Activated CD4-positive, alpha-beta T cell treated with anti-CD3 and anti-CD28 coated beads, Interleukin-2, amount 50 U/mL, for 48 hours (primary cell): ENCODE measurements around the gene PSMD14.
A peak's percentile ranks its signal among the peaks of the same experiment; 100 is the strongest.

Source experiments
- DNase-seq, 2 experiments: peaks; one replicate each; pipeline ENCODE4 v3.0.0-alpha.2; 2020

Gene PSMD14

DNA sequence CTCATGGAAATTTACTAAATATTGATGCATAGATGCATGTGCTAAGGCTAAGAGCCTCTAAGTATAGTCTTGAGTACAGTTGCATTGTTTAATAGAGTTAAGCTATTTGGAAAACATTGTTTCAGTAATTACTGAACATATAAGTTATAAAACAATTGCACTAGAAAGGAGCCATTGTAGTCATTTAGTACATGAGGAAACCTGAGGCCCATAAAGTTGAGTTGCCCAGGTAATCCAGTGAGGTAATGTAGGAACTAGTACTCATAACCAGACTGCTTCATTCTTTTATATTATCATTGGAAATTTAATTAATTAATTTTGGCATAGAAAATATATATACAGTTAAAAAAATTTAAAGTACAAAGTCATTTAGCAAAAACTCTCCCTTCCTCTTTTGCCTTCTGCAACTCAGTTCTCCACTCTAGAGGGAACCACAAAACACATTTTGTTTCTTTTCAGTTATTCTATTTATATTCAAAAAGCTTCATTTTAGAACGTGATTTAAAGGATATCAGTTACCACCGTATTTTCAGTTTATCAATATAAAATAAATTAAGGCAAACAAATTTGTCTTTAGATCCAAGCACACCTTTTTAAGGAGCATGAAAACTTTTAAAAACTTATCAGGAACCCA, 80.0 kb downstream of the PSMD14 start:
- no peak for DNase-seq

DNA sequence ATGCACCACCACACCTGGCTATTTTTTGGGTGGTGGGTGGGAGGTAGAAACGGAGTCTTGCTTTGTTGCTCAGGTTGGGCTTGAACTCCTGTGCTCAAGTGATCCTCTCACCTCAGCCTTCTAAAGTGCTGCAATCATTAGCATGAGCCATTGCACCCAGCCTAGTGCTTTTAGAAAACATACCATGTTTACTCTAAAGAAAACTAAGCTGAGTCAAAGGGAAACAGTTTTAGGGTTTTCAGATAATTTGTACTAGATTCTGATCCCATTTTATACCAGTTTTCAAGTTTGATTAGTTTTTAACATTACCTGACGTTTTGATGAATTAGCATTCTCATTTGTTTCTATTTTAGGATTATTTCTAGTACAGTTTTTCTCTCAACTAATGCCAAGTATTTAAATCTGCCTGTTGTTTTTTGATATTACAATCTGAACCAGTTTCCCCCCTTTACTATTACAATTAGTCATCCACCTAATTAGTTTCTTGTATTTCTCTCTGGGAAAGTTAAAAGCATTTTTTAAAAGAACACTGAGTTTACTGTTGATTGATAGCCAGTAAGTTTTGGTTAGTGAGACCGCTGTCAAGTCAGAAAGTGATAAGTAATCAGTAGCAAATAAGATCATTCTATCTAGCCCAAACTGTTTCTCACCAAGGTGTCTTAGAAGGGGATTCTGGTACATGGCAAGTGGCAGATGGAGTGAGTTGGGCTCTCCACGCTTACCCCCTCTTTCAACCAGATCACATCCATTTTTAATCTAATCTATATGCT, 83.7 kb downstream of the PSMD14 start:
- no peak for DNase-seq

DNA sequence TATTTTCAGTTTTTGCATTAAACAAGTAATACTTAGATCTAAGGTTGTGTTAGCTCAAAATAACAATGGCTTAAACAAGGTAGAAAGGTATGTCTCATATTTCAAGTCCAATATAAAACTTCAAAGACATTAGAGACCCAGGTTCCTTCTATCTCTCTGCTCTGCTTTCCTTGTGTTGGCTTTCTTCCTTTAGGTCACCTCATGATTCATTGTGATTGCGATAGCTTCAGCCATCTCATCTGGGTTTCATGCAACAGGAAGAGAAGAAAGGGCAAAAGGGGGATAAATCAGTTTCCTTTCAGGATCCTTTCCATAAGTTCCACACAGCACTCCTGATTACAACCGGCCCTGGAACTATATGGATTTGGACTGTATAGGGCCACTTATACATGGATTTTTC, 91.9 kb downstream of the PSMD14 start:
- no peak for DNase-seq

DNA sequence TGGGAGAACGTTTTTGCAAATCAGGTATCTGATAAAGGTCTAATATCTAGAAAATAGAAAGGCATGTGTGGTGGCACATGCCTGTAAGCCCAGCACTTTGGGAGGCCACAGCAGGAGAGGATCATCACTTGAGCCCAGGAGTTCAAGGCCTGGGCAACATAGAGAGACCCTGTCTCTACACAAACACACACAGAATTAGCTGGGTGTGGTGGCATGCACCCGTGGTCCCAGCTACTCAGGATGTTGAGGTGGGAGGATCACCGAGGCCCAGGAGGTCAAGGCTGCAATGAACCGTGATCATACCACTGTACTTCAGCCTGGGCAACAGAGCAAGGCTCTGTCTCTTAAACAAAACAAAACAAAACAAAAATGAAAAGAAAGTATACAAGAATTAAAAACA, 94.1 kb downstream of the PSMD14 start:
- no peak for DNase-seq

DNA sequence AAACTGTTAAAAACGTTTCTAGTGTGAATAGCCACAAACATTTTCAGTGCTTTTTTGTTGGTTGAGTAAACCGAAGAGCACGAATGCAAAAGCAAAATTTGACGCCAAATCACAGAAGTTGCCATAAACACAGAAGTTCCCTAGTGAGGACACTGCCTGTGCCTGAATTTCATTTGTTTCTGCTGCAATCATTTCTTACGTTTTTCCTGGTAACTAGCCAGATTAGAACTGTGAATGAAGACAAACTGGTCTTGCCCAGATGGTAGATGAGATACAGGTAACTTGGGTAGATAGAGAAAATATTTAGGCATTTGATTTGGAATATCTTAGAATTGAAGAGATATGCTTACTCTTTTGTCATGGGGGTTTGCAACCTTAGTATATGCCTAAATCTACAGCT, 98.1 kb downstream of the PSMD14 start:
- DNase-seq, result no peak

DNA sequence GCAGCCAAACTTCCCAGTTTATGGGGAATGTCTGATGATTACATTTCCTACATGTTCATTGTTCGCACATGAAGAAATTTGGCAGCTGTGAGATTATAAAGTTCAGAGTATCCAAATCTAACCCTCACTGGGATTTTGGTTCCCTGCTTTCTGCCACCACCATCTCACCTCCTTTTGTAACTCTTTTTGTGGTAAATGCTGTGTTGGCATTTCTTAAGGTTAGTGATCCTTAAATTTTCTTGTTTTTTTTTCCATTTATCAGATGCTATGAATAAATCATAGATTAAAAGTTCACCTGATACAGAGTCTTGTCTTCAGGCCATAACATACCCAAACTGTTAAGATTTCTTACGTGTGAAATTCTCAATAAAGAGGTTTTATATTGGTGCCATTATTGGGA, 99.4 kb downstream of the PSMD14 start:
- DNase-seq, result no peak

DNA sequence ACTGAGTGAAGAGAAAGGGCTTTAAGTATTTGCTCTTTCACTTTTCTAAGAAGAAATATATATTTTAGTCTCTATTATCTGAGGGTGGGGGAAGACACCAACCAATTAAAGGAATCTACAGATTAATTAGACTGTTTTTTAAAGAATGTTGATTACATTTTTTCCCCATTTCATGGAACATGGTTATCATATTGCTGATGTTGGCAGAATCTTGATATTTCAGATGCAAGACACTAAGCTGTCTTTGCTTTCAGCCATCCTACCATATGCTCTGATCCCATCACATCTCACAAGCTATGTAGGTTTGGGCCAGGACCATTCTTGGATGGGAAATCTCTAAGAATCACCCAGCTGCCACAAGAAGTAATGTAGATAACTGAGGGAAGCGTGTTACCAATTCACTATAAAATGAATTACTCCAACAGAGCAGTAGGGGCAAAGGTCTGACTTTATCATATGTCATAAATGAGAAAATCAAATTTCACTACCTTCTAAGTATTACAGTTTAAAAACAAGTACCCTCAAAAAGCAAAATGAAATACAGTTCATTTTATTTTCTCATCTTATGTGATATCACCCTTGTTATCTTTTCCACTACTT, 101.2 kb downstream of the PSMD14 start:
- no peak for DNase-seq

DNA sequence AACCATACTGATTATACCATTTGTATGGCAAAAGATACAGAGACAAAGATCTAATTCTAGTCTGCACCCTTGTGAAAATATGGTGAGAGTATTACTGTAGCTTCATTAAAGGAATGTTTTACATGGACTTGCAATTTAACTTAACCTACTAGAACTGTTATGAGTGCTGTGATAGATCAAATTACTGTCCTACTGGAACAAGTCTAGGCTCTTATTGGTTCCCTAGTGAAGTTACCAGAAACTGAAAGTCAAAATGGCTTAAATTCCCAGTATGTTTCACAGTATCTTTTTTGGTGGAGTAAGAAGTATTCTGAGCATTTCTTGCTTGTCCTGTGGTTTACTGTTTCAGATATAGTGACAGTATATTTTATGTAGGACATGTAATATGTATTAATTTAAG, 104.1 kb downstream of the PSMD14 start:
- no peak for DNase-seq

DNA sequence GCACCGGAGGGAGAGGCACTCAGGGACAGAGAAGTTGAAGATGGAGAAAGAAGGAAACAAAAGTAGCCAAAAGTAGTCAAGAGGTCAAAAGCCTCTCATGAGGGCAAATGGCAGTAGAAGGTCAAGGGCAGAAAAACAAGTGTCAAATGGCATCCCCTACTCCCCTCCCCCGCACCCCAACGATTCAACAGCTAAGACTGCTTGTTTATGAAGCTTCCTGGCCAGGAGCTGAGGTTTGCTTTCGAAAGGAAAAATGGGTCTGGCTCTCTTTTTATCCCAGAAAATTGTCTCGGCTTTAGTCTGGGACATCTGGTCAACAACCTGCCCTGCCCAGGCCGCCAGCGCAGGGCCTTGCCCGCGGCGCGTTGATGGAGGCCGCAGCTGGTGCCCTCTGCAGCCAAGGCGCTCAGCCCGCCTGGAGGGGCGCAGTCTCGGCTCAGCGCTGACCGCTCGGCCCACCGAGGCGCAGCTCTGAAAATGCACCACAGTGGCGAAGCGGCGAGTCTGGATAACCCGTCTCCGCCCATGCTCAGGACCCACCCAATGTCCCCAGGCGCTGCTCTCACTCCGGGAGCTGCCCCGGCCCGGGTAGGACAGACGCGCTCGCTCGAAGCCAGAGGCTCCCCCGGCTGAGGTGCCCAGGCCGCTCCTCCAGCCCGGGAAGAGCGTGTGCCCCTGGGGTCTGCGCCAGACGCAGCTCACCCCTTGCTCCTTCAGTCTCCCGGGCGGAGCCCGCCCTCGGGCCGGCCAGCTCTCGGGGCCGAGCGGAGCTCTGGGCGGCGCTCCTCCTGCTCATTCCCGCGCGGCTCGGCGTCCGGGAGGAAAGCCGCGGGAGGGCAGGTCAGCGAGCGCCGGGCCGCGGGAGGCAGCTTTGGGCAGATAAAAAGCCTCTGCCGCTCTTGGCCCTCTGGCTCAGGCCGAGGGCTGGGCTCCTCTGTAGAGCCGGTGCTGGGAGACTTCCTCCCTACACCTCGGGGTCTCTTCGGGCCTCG, 106.1 kb downstream of the PSMD14 start:
- peak in 1 of 2 experiments; percentile 21 for DNase-seq

DNA sequence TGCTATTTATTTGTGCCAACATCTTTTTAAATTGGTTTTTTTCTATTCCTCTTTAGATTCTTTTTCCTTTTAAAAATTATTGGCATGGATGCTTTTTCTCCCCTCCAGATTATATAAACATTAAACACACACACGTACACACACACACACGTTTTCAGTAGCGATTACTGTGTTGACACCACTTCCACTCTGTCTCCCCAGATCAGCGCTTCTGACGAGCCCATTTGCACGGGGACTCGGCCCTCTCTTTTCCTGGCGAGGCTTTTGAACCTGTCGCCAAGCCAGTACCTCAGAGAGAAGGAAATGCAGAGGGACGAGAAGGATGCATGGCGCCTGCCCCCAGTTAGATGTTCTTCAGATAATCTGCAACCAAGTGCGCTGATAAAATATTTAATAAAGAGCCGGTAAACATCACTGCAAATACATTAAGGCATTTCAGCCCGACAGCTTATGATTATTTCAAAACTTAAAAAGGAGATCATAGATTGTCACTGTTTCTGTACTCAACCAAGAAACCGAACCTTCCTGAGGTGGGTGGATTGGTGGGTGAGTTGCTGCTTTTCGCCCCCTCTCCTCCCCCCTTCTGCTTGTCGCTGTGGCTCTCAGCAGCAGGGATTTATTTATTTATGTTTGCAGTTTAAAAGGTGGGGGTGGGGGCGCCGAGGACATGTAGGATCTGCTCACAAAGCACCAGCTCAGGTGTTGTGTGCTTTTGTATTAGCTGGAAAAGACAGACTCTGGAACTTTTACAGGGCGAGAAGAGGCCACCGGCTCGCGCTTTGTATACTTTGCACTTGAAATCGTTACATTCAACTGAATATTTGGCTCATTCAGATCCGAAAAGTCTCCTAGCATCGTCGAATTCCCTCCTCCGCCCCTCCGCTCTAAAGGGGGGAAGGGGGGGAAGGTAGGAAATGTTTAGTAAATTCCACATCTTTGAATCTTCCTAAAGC, 107.1 kb downstream of the PSMD14 start:
- peak in 1 of 2 experiments; percentile 25 for DNase-seq

DNA sequence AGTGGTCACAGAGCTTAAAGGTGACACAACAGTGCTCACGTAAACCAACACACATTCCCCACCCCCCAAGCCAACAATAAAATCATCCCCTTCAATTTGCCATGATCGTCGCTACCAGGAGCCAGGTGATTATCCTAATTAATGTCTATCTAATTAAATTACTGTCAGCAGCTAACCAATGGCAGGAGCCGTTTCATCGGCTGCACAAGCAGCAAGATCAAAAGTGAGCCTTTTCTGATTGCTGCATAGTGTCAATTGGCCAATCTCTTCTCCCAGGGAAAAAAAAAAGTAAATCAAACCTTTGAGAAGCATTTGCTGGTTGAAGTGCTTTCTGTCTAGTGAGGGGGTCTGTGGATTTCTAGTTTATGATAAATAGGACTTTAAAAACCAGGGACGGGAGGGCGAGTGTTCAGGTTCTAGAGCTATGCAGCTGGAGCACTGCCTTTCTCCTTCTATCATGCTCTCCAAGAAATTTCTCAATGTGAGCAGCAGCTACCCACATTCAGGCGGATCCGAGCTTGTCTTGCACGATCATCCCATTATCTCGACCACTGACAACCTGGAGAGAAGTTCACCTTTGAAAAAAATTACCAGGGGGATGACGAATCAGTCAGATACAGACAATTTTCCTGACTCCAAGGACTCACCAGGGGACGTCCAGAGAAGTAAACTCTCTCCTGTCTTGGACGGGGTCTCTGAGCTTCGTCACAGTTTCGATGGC, 107.9 kb downstream of the PSMD14 start, which contains the start of gene TBR1:
Gene TBR1 (plus strand): TSS at position 311 of the 721 bp plus-strand sequence. CDS start 114 bp downstream, at position 425.
- peak in 1 of 2 experiments; percentile 12 for DNase-seq

DNA sequence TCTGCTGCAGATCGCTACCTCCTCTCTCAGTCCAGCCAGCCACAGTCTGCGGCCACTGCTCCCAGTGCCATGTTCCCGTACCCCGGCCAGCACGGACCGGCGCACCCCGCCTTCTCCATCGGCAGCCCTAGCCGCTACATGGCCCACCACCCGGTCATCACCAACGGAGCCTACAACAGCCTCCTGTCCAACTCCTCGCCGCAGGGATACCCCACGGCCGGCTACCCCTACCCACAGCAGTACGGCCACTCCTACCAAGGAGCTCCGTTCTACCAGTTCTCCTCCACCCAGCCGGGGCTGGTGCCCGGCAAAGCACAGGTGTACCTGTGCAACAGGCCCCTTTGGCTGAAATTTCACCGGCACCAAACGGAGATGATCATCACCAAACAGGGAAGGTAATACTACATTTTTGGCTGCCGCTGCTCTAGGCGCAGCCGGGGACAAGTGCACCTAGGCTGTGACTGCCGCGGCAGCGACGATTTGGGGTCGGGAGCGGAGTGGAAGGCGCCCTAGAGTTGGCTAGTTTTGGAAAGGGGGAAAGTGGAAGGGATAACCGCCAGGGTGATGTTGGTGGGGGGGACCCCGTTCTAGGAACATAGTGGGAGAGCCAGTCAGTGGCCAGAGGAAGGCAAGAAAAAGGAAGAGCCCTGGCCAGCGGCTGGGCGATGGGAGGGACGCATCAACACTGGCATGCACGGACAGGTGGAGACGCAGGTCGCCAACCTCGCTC, 108.6 kb downstream of the PSMD14 start:
- peak; percentile 12 for DNase-seq

DNA sequence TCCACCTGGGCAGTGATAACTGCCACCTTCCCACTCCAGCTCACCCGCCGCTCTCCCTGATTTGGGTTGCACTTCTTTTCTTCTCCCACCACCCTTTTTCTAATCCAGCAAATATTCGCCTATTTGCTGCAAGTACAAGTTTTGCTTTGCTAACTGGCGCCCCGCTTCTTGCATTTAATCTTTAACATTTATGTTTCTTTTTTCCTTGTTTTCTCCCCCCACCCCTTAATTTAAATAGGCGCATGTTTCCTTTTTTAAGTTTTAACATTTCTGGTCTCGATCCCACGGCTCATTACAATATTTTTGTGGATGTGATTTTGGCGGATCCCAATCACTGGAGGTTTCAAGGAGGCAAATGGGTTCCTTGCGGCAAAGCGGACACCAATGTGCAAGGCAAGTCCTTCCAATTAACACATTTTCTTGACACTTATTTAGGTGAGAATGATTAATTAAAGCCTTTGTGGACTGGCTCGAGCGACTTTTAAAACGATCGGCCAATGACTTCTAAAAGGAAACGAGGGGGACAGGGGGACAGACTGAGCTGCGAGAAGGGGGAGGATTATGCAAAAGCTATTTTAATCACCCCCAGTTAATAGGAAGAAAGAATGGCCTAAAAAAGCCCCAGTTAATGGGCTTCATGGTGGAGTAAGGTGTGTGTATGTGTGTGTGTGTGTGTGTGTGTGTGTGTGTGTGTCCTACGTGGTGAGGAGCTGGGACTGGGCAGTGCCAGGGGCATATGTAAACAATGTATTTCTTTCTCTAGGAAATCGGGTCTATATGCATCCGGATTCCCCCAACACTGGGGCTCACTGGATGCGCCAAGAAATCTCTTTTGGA, 109.4 kb downstream of the PSMD14 start:
- no peak for DNase-seq

DNA sequence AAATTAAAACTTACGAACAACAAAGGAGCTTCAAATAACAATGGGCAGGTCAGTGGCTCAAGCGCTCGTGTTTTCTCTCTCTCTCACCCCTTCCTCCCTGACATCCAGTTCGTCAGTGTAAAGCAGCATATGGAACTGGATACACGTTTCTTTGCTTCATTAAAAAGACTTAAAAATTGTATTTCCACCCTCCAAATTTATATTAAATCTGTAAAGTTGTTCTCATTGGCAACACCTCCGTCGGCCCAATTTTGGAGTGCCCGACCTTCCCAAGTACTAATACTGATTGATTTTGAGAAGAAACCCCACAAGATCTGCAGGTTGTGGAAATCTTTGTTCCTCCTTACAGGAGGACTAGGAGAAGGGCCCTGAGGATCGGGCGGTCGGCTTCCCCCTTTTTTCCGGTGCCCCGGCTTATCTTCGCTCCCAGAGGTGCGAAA, 110.1 kb downstream of the PSMD14 start:
- DNase-seq, result no peak

DNA sequence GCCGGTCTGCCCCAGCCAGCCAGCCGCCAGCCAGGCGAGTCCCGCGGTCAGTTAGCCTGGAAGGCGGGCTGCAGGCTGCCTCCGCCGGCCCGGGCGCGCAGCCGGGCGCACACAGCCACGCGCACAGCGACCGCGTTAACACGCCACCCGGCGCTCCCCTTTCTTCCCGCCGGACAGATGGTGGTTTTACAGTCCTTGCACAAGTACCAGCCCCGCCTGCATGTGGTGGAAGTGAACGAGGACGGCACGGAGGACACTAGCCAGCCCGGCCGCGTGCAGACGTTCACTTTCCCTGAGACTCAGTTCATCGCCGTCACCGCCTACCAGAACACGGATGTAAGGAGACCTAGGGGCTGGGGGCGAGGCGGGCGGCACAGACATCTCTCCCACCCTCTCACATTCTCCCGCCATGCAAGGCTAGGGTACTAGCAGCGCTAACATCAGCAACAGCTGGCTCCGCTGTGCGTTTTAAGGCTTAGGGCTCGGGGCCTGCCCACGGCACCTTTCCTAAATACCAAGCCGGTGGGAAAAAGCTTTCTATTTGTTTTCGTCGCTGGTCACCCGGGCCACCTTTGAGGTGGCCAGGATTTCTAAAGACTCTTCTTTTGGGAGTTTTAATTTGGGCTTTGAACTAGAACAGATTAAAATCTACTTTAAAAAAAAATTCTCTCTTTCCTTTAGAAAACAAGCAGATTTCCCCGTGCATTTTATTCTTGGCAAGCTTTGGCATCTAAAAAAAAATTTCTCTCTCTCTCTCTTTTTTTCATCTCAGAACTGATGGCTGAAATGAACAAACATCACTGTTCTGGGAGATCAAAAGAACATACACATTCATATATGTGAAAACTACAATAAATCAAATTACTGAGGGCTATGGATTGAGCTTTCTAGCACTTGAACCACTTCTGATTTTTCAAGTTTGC, 110.8 kb downstream of the PSMD14 start:
- peak; percentile 12 to 18 for DNase-seq

DNA sequence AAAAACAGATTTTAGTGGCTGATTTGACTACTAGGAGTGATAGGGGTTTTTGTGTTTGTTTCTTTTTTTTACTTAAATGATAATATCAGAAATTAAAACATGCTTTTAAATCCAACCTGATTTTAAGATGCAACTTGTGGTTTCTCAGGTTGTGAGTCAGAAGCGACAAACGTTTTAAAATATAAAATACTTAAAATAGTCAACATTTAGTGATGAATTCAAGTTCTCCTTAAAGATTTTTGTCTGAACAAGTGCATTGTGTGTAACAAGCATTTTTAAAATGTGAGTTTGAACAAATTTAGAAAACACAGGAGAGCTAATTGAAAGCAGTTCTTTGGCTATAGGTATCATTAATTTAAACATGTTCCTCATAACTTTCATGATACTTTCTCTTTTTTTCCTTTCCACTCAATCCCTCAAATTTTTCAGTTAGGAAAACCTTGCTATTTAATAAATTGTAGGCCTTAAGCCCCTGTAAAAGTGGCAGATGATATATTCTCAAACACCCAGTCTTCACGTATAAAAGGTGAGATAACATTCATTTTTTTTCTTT, 111.5 kb downstream of the PSMD14 start:
- DNase-seq, result no peak

DNA sequence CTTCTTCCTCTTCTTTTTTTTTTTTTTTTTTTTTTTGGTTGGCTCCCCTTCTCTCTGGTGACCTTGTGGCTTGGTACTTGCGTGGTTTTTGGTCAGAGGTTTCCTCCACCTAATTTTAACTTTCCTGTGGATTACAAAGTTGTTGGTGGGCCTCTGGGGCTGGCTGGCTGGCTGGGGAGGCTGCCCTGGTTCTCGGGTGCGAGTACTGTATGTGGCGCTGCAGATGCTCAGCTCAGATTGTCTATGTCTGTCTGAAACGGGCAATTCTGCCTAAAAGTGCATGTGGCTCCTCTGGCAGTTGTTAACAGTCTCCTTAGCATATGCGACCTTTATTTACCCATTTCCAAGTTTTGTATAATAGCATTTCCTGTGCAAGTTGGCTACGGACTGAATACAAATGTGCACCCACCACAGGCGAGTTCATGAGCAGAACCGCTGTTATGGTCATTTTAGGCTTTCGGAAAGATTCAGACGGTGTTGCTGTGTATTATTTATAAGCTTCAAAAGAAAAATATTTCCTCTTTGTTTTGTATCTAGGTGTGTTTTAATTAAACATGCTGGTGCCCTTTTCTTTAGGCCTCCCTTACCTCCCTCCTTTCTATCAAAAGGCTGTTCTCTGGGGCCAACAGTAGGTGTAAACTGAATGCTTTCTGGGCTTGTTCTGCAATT, 112.3 kb downstream of the PSMD14 start:
- no peak for DNase-seq
